ENCODE measurements around the gene CCDC141. TPM values are rescaled to one million over a fixed set of nuclear protein-coding genes. Genes with fewer than 3 reads are reported as not detected.
"Not testable (repeated sequence)": the region's sequence is repeated elsewhere in the genome, so short reads cannot be mapped to it uniquely, and the experiment has no call there.

Gene CCDC141
- total RNA-seq, 2 donors from 2014 or later = 5.3 to 9.4 TPM

DNA sequence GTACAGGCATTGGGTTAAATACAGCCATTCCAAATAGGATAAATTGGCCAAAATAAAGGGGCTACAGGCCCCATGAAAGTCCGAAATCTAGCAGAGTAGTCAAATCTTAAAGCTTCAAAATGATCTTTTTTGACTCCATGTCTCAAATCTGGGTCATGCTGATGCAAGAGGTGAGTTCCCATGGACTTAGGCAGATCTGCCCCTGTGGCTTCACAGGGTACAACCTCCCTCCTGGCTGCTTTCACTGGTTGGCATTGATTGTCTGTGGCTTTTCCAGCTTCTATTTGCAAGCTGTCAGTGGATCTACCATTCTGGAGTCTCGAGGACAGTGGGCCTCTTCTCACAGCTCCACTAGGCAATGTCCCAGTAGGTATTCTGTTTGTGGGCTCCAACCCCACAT is 56.1 kb downstream of the CCDC141 start:
- ATAC-seq (replicated peaks in 1 of 2) (no peak), DNase-seq (no peak)
- Mint-ChIP-seq H3K36me3 (ENCODE audit: insufficient read depth in 2 of 2) (peaks cover 5 to 14% of the 10 kb centered on the region in 2 donors), H3K27me3 (ENCODE audit: low read depth) (no peaks in the 10 kb centered on the region), H3K4me3 (no peak overlapping the region), H3K9me3 (peaks cover 6 to 10% of the 10 kb centered on the region in 2 donors), H3K4me1 (ENCODE audit: low read depth) (peaks cover 11% of the 10 kb centered on the region), H3K27ac (no peak overlapping the region)

DNA sequence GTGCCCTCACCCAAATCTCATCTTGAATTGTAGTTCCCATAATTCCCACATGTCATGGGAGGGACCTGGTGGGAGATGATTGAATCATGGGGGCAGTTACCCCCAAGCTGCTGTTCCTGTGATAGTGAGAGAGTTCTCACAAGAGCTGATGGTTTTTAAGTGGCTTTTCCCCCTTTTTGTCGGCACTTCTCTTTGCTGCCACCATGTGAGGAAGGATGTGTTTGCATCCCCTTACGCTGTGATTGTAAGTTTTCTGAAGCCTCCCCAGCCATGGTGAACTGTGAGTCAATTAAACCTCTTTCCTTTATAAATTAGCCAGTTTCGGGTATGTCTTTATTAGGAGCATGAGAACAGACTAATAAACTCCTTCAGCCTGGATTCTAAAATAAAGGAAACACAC is 57.2 kb downstream of the CCDC141 start:
- H3K4me1 Mint-ChIP-seq (ENCODE audit: low read depth) = peaks cover 11% of the 10 kb centered on the region
- H3K4me3 Mint-ChIP-seq; H3K27ac Mint-ChIP-seq; H3K9me3 Mint-ChIP-seq; ATAC-seq (replicated peaks in 1 of 2); DNase-seq; H3K27me3 Mint-ChIP-seq (ENCODE audit: low read depth): not testable (repeated sequence)
- H3K36me3 Mint-ChIP-seq (ENCODE audit: insufficient read depth in 2 of 2) = peaks cover 5 to 14% of the 10 kb centered on the region in 2 donors

DNA sequence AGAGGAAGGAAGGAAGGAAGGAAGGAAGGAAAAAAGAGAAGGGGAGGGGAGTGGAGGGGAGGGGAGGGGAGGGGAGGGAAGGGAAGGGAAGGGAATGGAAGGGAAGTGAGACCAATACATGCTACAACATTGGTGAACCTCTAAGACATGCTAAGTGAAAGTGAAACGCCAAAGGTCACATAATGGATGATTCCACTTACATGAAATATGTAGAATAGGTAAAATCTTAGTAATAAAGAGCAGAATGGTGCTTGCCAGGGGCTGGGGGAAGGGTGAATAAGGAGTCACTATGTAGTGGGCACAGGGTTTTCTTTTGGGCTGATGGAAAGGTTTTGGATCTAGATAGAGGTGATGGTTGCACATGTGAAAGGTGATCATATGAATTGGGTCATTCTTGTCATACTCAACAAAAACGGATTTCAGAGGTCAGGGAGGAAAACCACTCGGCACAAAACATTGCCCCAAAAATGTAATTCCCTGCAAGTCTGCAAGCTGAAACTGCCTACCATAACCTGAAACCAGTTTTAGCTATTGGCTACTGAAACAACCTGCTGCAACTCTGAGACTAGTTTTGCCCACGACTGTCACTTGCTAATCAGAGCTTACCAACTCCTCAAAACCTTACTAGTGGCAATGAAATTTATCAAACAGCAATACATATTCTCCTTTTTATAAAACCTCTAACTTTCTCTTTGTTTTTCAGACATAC is 59.2 kb downstream of the CCDC141 start:
- Mint-ChIP-seq H3K27ac (no peak overlapping the region), H3K9me3 (peaks cover 6 to 9% of the 10 kb centered on the region in 2 donors), H3K36me3 (ENCODE audit: insufficient read depth in 2 of 2) (peaks cover 5 to 14% of the 10 kb centered on the region in 2 donors), H3K4me3 (peak overlapping the region; percentile 9), H3K27me3 (ENCODE audit: low read depth) (no peaks in the 10 kb centered on the region), H3K4me1 (ENCODE audit: low read depth) (peaks cover 11% of the 10 kb centered on the region)
- DNase-seq (peak in 1 of 2 donors; percentile 1), ATAC-seq (replicated peaks in 1 of 2) (peak; percentile 35 to 44)

DNA sequence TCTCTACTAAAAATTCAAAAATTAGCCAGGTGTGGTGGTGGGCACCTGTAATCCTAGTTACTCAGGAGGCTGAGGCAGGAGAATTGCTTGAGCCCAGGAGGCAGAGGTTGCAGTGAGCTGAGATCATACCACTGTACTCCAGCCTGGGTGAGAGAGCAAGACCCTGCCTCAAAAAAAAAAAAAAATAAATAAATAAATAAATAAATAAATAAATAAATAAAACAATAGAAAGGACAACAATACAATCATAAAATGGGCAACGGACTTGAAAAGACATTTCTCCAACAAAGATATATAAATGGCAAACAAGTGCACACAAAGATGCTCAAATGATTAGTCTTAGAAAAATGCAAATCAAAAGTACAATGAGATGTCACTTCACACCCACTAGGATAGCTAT is 60.5 kb downstream of the CCDC141 start:
- not testable (repeated sequence) for ATAC-seq (replicated peaks in 1 of 2)

DNA sequence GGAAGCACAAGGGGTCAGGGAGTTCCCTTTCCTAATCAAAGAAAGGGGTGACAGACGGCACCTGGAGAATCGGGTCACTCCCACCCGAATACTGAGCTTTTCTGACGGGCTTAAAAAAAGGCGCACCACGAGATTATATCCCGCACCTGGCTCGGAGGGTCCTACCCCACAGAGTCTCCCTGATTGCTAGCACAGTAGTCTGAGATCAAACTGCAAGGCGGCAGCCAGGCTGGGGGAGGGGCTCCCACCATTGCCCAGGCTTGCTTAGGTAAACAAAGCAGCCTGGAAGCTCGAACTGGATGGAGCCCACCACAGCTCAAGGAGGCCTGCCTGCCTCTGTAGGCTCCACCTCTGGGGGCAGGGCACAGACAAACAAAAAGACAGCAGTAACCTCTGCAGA is 67.3 kb downstream of the CCDC141 start:
- not testable (repeated sequence) for H3K4me1 Mint-ChIP-seq (ENCODE audit: low read depth)

More for the DNA sequence above, 60.5 kb downstream of the CCDC141 start:
- not testable (repeated sequence) for H3K36me3 Mint-ChIP-seq (ENCODE audit: insufficient read depth in 2 of 2); H3K4me3 Mint-ChIP-seq; DNase-seq; H3K27ac Mint-ChIP-seq; H3K9me3 Mint-ChIP-seq; H3K27me3 Mint-ChIP-seq (ENCODE audit: low read depth)
- H3K4me1 Mint-ChIP-seq (ENCODE audit: low read depth) = peaks cover 11% of the 10 kb centered on the region

DNA sequence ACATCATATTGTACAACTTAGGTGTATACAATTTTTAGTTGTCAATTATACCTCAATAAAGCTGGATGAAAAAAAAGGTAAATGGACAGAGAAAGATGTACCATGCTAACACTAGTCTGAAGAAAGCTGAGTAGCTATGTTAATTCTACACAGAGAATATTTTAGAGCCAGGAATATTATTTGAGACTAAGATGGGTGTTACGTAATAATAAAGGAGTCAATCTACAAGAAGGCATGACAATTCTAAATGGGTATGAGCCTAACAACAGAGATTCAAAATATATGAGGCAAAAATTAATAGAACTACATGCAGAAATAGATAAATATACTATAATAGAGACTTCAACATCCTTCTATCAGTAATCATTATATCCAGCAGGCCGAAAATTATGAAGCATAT is 69.1 kb downstream of the CCDC141 start:
- no peak for ATAC-seq (replicated peaks in 1 of 2)
- Mint-ChIP-seq H3K36me3 (ENCODE audit: insufficient read depth in 2 of 2) (peaks cover 0 to 4% of the 10 kb centered on the region in 2 donors), H3K4me3 (no peak overlapping the region), H3K4me1 (ENCODE audit: low read depth) (no peaks in the 10 kb centered on the region), H3K27me3 (ENCODE audit: low read depth) (no peaks in the 10 kb centered on the region), H3K27ac (no peak overlapping the region), H3K9me3 (no peaks in the 10 kb centered on the region)
- DNase-seq = no peak

More for the DNA sequence above, 67.3 kb downstream of the CCDC141 start:
- DNase-seq; H3K27me3 Mint-ChIP-seq (ENCODE audit: low read depth); H3K4me3 Mint-ChIP-seq; H3K27ac Mint-ChIP-seq; H3K9me3 Mint-ChIP-seq; H3K36me3 Mint-ChIP-seq (ENCODE audit: insufficient read depth in 2 of 2); ATAC-seq (replicated peaks in 1 of 2): not testable (repeated sequence)

DNA sequence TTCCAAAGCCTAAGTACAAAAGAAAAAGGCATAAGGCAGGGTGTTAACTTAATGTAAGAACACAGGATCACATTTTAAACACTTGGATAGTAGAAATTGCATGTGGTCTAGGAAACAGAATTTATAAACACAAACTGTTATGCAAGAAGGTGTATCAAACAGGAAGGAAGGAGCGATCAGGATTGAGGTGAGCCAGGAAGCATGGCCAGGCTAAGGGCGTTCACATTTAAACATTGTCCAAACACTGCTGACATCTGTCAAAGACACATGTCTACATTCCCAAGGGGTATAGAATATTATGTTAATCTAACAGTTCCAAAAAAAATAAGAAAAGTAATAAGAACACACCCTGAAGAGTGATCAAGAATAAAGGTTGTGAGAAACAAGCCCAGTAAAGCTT is 71.3 kb downstream of the CCDC141 start:
- Mint-ChIP-seq H3K9me3 (no peaks in the 10 kb centered on the region), H3K36me3 (ENCODE audit: insufficient read depth in 2 of 2) (peaks cover 0 to 4% of the 10 kb centered on the region in 2 donors)
- ATAC-seq (replicated peaks in 1 of 2) = no peak

DNA sequence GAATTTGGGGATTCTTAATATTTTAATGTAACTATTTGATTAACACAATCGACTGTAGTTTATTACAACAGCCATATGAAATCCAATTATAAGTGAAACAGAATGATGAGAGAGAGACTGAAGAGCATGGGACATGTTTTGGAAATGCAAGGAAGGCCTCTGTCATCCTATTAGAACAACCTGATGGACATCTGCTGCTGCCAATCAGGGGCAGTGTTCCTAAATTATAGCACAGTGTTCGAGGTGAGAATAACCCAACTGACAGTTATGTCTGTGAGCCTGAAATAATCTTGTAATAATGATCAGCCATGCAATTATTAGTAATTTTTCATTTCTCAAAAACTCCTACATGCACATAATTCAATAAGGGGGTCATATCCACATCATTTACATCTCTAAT is 73.6 kb downstream of the CCDC141 start:
- Mint-ChIP-seq H3K4me1 (ENCODE audit: low read depth) (no peaks in the 10 kb centered on the region), H3K27me3 (ENCODE audit: low read depth) (no peaks in the 10 kb centered on the region), H3K9me3 (no peaks in the 10 kb centered on the region), H3K36me3 (ENCODE audit: insufficient read depth in 2 of 2) (no peaks in the 10 kb centered on the region), H3K4me3 (no peak overlapping the region), H3K27ac (no peak overlapping the region)
- ATAC-seq (replicated peaks in 1 of 2) = no peak
- no peak for DNase-seq

More for the DNA sequence above, 71.3 kb downstream of the CCDC141 start:
- Mint-ChIP-seq H3K27ac (no peak overlapping the region), H3K4me1 (ENCODE audit: low read depth) (no peaks in the 10 kb centered on the region), H3K27me3 (ENCODE audit: low read depth) (no peaks in the 10 kb centered on the region), H3K4me3 (no peak overlapping the region)
- no peak for DNase-seq

DNA sequence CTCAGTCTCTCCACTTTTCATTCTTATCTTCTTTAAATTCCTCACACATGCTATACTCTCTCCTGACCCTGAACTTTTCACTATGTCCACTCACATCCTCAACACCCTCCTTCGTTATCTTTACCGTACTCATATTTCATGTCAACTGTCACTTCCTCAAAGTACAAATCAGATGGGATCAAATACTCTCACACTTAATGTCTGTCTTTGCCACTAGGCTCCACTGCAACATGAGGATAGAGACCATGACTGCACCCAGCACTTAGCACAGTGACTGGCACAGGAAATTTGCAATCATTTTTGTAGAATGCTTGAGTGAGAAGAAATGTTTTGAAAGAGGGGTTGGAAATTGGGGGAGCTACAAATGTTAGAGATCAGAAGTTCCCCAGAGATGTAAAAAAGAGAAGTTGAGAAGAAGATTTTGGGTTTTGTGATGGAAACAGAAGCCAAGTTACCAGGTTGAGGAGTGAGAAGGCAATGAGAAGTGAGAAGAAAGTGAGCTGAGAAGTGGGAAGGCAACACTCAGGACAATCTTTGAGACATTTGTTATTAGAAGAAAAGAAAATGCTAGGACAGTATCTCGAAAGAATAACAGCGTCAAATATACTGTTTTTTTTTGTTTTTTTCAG is 87.0 kb downstream of the CCDC141 start:
- Mint-ChIP-seq H3K36me3 (ENCODE audit: insufficient read depth in 2 of 2) (no peaks in the 10 kb centered on the region), H3K9me3 (no peaks in the 10 kb centered on the region), H3K27ac (no peak overlapping the region), H3K4me1 (ENCODE audit: low read depth) (no peaks in the 10 kb centered on the region), H3K4me3 (no peak overlapping the region), H3K27me3 (ENCODE audit: low read depth) (no peaks in the 10 kb centered on the region)
- DNase-seq = no peak
- no peak for ATAC-seq (replicated peaks in 1 of 2)

DNA sequence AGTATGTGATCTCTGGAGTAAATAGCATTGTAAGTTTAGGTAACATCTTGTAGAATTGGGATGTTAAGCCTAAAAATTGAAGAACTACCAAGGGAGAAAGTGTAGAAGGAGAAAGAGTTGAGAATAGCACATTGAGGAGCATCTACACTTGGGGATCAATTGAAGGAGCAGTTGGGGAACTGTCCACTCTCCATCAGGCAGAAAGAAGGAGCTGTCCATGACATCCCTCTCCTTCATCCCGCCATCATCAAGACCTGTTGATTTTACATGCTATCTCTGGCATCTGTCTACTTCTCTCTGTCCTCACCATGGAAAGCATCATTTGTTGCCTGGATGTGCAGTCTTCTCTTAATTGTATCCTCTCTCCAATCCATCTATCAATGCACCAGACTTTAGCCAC is 87.8 kb downstream of the CCDC141 start:
- DNase-seq (no peak), ATAC-seq (replicated peaks in 1 of 2) (no peak)
- H3K4me3 Mint-ChIP-seq = no peak overlapping the region
- H3K27ac Mint-ChIP-seq = no peak overlapping the region
- H3K27me3 Mint-ChIP-seq (ENCODE audit: low read depth) = no peaks in the 10 kb centered on the region
- no peaks in the 10 kb centered on the region for H3K36me3 Mint-ChIP-seq (ENCODE audit: insufficient read depth in 2 of 2)
- no peaks in the 10 kb centered on the region for H3K9me3 Mint-ChIP-seq
- no peaks in the 10 kb centered on the region for H3K4me1 Mint-ChIP-seq (ENCODE audit: low read depth)

DNA sequence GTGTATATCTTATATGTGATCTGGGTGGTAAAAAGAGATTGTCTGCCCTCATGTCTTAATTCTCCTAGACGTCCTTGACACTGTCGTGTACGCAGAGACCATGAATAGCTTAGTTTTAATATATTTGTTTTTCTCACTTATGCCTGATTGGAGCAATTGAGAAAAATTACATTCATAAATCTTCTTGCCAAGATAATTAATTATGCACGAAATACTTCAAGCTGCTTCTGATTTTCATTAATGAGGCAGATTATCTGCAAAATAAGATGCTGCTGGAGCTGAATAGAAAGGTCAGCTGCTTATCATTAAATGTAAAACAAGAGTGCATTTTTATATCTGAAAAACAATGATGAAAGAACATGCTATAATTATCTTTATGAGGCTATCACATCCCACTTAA is 95.9 kb downstream of the CCDC141 start:
- ATAC-seq (replicated peaks in 1 of 2) (no peak), DNase-seq (no peak)
- no peak overlapping the region for H3K4me3 Mint-ChIP-seq
- no peak overlapping the region for H3K27ac Mint-ChIP-seq
- no peaks in the 10 kb centered on the region for H3K36me3 Mint-ChIP-seq (ENCODE audit: insufficient read depth in 2 of 2)
- no peaks in the 10 kb centered on the region for H3K4me1 Mint-ChIP-seq (ENCODE audit: low read depth)
- H3K27me3 Mint-ChIP-seq (ENCODE audit: low read depth) = no peaks in the 10 kb centered on the region
- H3K9me3 Mint-ChIP-seq = no peaks in the 10 kb centered on the region

DNA sequence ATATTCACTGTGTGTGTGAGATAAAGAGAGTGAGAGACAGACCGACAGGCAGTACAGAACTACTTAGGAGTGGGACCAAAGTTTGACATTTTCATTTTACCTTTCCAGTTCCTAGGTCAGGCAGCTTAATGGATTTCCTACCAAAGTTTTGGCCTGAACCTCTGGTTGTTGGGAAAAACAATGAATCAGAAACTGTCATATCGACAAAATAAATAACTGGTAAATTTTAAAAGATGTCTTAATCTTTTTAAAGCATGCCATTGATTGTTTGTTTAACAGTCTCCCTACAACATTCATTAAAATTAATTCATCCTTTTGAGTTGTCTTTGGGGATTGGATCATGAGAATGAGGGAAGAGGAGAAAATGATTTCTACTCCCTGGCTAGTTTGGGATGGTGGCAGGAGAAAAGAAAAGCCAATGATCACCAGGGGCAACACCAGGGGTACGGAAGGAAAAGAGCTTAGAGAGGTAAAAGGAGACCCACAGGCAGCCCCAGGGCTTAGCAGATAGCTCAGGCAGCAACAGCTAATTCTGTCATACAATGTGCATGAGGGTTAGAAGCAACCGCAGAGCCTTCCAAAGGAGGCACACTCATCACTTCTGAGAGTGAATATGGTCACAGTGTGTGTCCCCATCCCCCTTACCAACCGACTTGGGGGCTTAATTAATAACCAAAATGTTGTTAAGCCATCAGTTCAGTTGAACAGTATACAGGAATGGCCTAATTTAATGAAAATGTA is 98.5 kb downstream of the CCDC141 start:
- H3K27me3 Mint-ChIP-seq (ENCODE audit: low read depth) = no peaks in the 10 kb centered on the region
- ATAC-seq (replicated peaks in 1 of 2) = no peak
- no peaks in the 10 kb centered on the region for H3K9me3 Mint-ChIP-seq
- H3K27ac Mint-ChIP-seq = no peak overlapping the region
- no peak overlapping the region for H3K4me3 Mint-ChIP-seq
- no peak for DNase-seq
- no peaks in the 10 kb centered on the region for H3K4me1 Mint-ChIP-seq (ENCODE audit: low read depth)
- H3K36me3 Mint-ChIP-seq (ENCODE audit: insufficient read depth in 2 of 2) = no peaks in the 10 kb centered on the region

DNA sequence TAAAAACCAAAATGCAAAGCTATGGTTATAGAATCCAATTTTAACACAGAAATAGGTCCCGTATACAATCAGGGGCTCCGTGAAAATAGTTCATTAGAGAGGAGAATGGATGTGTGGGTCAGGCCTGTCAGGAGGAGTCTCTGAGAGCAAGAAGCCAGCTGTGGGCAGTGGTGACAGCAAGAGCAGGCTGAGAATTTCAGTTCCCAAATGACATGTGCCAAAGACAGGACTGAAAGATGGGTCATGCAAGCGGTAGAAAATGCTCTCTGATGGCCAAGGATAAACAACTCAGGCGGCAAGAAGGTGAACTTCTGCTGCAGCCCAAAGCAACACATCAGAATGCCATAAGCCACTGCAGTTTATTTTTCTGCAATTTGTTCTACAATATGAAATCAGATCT is 100.4 kb downstream of the CCDC141 start:
- no peak overlapping the region for H3K4me3 Mint-ChIP-seq
- ATAC-seq (replicated peaks in 1 of 2) (no peak), DNase-seq (no peak)
- H3K27ac Mint-ChIP-seq = no peak overlapping the region
- no peaks in the 10 kb centered on the region for H3K9me3 Mint-ChIP-seq
- H3K27me3 Mint-ChIP-seq (ENCODE audit: low read depth) = no peaks in the 10 kb centered on the region
- H3K36me3 Mint-ChIP-seq (ENCODE audit: insufficient read depth in 2 of 2) = no peaks in the 10 kb centered on the region
- H3K4me1 Mint-ChIP-seq (ENCODE audit: low read depth) = no peaks in the 10 kb centered on the region
